ENCODE data around the gene EXOC8. TPM values are rescaled to one million over a fixed set of nuclear protein-coding genes. Genes with fewer than 3 reads are reported as not detected.

EXOC8 gene
- total and polyA plus RNA-seq, 2 donors, result 8.8 to 11.6 TPM

Other genes starting within 250 kb of the EXOC8 start
- 0.05 TPM for gene TRIM67, start 175.8 kb downstream of the EXOC8 start, total RNA-seq
- gene TRIM67, start 175.8 kb downstream of the EXOC8 start, polyA plus RNA-seq, result 0.05 TPM
- 45.9 TPM for gene GNPAT, start 96.6 kb downstream of the EXOC8 start, total RNA-seq
- gene GNPAT, start 96.6 kb downstream of the EXOC8 start, polyA plus RNA-seq, result 54.3 TPM
- gene SPRTN, start 441 bp upstream of the EXOC8 start, total RNA-seq, result 14.0 TPM
- 8.4 TPM for gene SPRTN, start 441 bp upstream of the EXOC8 start, polyA plus RNA-seq
- gene EGLN1, start 84.4 kb upstream of the EXOC8 start, total RNA-seq, result 26.9 TPM
- gene EGLN1, start 84.4 kb upstream of the EXOC8 start, polyA plus RNA-seq, result 12.4 TPM
- gene TSNAX, start 190.8 kb upstream of the EXOC8 start, total RNA-seq, result 36.4 TPM
- 36.9 TPM for gene TSNAX, start 190.8 kb upstream of the EXOC8 start, polyA plus RNA-seq

All from thymus (tissue), 2 donors.